ENCODE data around the gene GPR132.

GPR132 gene

GRCh38 chr14:105058521-105059034, 6.7 kb downstream of the GPR132 start:
- TF ChIP-seq ZFX (IDR thresholded peaks at IDR 0.05) = no peak
- no peak for TF ChIP-seq CTCF (conservative IDR thresholded peaks at IDR 0.05)
- no peak overlapping the region for H3K27ac ChIP-seq

GRCh38 chr14:105056303-105056831, 8.9 kb downstream of the GPR132 start:
- H3K27ac ChIP-seq = no peak overlapping the region
- TF ChIP-seq ZFX (IDR thresholded peaks at IDR 0.05) = no peak
- TF ChIP-seq CTCF (conservative IDR thresholded peaks at IDR 0.05) = no peak

GRCh38 chr14:105055736-105056302, 9.4 kb downstream of the GPR132 start:
- TF ChIP-seq ZFX (IDR thresholded peaks at IDR 0.05) (no peak), CTCF (conservative IDR thresholded peaks at IDR 0.05) (no peak)
- H3K27ac ChIP-seq = no peak overlapping the region

GRCh38 chr14:105055334-105055733, 9.9 kb downstream of the GPR132 start:
- no peak overlapping the region for H3K27ac ChIP-seq
- TF ChIP-seq CTCF (conservative IDR thresholded peaks at IDR 0.05) (no peak), ZFX (IDR thresholded peaks at IDR 0.05) (no peak)

GRCh38 chr14:105053996-105054395, 11.2 kb downstream of the GPR132 start:
- no peak overlapping the region for H3K27ac ChIP-seq
- TF ChIP-seq ZFX (IDR thresholded peaks at IDR 0.05) = no peak
- TF ChIP-seq CTCF (conservative IDR thresholded peaks at IDR 0.05) = no peak

GRCh38 chr14:105053421-105053820, 11.8 kb downstream of the GPR132 start:
- no peak overlapping the region for H3K27ac ChIP-seq
- no peak for TF ChIP-seq CTCF (conservative IDR thresholded peaks at IDR 0.05)
- no peak for TF ChIP-seq ZFX (IDR thresholded peaks at IDR 0.05)

- no peak overlapping the region for H3K27ac ChIP-seq
- TF ChIP-seq ZFX (IDR thresholded peaks at IDR 0.05) (no peak), CTCF (conservative IDR thresholded peaks at IDR 0.05) (no peak)
Measured at GRCh38 chr14:105052110-105052458, 13.1 kb downstream of the GPR132 start.
